WI38 (cell line): ENCODE measurements around the gene MSI2.

ENCODE experiments used
- H3K4me3 ChIP-seq: 2 replicates; pipeline ENCODE4 v1.5.1; 2011; ENCODE audit warnings: low read depth, mild to moderate bottlenecking, control low read depth, low read length
- CTCF ChIP-seq: IDR thresholded peaks from 2 replicates; pipeline ENCODE4 v1.5.1; 2012; ENCODE audit warnings: low read depth, mild to moderate bottlenecking, control low read depth, low read length

MSI2 gene

GRCh38 chr17:57504208-57504607, 247.9 kb downstream of the MSI2 start:
- no peak overlapping the region for H3K4me3 ChIP-seq
- TF ChIP-seq CTCF, result no peak

GRCh38 chr17:57505841-57506773, 249.8 kb downstream of the MSI2 start:
- no peak overlapping the region for H3K4me3 ChIP-seq
- TF ChIP-seq CTCF, result no peak

- no peak for TF ChIP-seq CTCF
Measured at GRCh38 chr17:57506774-57507127, 250.4 kb downstream of the MSI2 start.

GRCh38 chr17:57507828-57508227, 251.5 kb downstream of the MSI2 start:
- no peak for TF ChIP-seq CTCF

More at GRCh38 chr17:57506774-57507127, 250.4 kb downstream of the MSI2 start:
- no peak overlapping the region for H3K4me3 ChIP-seq

GRCh38 chr17:57508671-57509070, 252.3 kb downstream of the MSI2 start:
- H3K4me3 ChIP-seq, result no peak overlapping the region
- no peak for TF ChIP-seq CTCF

More at GRCh38 chr17:57507828-57508227, 251.5 kb downstream of the MSI2 start:
- no peak overlapping the region for H3K4me3 ChIP-seq

- no peak for TF ChIP-seq CTCF
- H3K4me3 ChIP-seq, result no peak overlapping the region
Measured at GRCh38 chr17:57511475-57512123, 255.3 kb downstream of the MSI2 start.

GRCh38 chr17:57512258-57512657, 255.9 kb downstream of the MSI2 start:
- TF ChIP-seq CTCF, result no peak
- H3K4me3 ChIP-seq, result no peak overlapping the region
